DOHH2 (cell line): ENCODE data around the gene REPIN1.

ENCODE experiments used
- CTCF ChIP-seq: fragments of 200-600 bp; sonication (generic); IDR thresholded peaks from one replicate; pipeline ENCODE4 v1.5.1; 2014; ENCODE audit warnings: antibody characterized with exemption, mild to moderate bottlenecking, low read depth, low read length; ENCODE audit not compliant: poor library complexity, severe bottlenecking
- EZH2phosphoT487 ChIP-seq: fragments of 200-600 bp; sonication (generic); IDR thresholded peaks from 2 replicates; pipeline ENCODE4 v1.6.1; 2017; ENCODE audit warnings: borderline replicate concordance, mild to moderate bottlenecking, antibody characterized with exemption, low read length, moderate library complexity, mixed read lengths

- TF ChIP-seq CTCF (no peak), EZH2phosphoT487 (no peak)
These were observed 23.6 kb upstream of the REPIN1 start for GRCh38 chr7:150345012-150345411.
